Bronchial epithelial cell (primary cell): ENCODE measurements around the gene CCL8. TPM values are rescaled to one million over a fixed set of nuclear protein-coding genes. Genes with fewer than 3 reads are reported as not detected.

Experiments
- DNase-seq: peaks from one replicate; pipeline ENCODE4 v3.0.0-alpha.2; 2010; ENCODE audit warnings: low read depth
- FAIRE-seq: peaks from 2 replicates; lab custom pipeline; 2011; peaks lifted over from hg19 to GRCh38; lab: Jason Lieb, UNC
- H3K27me3 ChIP-seq: 2 replicates; pipeline ENCODE4 v1.5.1; 2011; ENCODE audit warnings: low read length; ENCODE audit not compliant: control insufficient read depth, insufficient read depth
- H3K36me3 ChIP-seq: 2 replicates; pipeline ENCODE4 v1.5.1; 2011; ENCODE audit warnings: low read length; ENCODE audit not compliant: control insufficient read depth, insufficient read depth
- H3K4me3 ChIP-seq: 2 replicates; pipeline ENCODE4 v1.5.1; 2011; ENCODE audit warnings: mild to moderate bottlenecking, low read depth, low read length, control low read depth
- total RNA-seq: library from RNA; depleted of rRNA; stranded (reverse); fragments of >200 nt; gene quantifications from 2 replicates; pipeline ENCODE4 v1.2.1, GENCODE V29; 2014
- TF ChIP-seq, protein P1 (sequence below): IDR thresholded peaks from 2 replicates; pipeline ENCODE4 v1.5.1; 2011; ENCODE audit warnings: mild to moderate bottlenecking, moderate library complexity, low read length, control low read depth, inconsistent platforms; ENCODE audit not compliant: insufficient read depth, severe bottlenecking

Gene CCL8
- total RNA-seq, 1 donor from 2014 or later, result not detected

DNA sequence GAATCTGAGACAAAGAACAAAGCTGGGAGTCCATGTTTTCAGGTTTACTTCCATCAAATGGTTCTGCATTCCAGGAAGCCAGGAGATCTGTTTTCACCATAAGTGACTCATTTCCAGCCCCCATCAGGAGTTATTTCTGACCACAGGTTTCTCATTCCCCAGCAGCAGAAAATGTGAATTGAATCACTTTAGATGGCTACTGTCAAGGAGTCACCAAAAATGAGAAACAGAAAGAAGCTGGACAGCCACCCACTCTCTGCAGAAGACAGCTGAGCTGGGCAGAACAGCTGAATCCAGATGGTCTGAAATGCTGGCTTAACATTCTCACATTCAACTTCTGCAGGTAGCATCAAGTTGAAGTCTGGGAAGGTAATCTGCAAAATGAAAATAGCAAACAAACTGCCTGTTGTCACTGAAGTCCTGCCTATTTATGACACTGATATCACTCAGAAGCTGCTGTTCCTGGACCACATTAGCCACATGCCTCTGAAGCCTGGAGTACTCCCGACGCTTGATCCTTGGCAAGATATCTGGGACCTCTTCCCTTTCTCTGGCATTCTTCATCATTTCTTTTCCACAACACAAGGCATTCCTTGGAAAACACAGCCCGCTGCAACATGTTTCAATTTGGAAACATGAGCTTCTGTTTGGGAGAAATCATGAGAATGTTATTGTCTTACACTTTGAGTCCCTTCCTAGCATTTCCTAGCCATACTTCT, 18.4 kb upstream of the CCL8 start:
- no peaks in the 10 kb centered on the region for H3K27me3 ChIP-seq
- no peaks in the 10 kb centered on the region for H3K36me3 ChIP-seq
- FAIRE-seq (no peak), DNase-seq (peak; percentile 81)
- H3K4me3 ChIP-seq, result no peak overlapping the region
- TF ChIP-seq, protein P1, sequence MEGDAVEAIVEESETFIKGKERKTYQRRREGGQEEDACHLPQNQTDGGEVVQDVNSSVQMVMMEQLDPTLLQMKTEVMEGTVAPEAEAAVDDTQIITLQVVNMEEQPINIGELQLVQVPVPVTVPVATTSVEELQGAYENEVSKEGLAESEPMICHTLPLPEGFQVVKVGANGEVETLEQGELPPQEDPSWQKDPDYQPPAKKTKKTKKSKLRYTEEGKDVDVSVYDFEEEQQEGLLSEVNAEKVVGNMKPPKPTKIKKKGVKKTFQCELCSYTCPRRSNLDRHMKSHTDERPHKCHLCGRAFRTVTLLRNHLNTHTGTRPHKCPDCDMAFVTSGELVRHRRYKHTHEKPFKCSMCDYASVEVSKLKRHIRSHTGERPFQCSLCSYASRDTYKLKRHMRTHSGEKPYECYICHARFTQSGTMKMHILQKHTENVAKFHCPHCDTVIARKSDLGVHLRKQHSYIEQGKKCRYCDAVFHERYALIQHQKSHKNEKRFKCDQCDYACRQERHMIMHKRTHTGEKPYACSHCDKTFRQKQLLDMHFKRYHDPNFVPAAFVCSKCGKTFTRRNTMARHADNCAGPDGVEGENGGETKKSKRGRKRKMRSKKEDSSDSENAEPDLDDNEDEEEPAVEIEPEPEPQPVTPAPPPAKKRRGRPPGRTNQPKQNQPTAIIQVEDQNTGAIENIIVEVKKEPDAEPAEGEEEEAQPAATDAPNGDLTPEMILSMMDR, result no peak

DNA sequence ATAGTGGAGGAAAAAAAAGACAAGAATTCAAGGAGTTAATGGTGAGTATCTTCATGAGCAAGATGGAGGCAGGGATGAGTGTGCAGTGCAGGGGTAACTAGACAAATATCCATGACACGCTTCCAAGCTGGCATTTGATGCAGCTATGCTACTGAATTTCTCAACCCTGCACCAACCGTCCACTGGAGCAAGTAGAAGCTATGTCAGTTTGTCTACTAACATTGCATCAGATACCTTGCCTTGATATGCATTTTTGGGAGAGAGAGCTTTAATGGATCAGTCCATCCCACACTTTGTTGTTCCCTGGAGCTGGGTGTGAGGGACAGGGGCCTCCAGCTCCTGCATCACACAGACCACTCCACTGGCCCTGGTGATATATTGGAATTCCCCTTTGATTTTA, 17.2 kb upstream of the CCL8 start:
- FAIRE-seq, result no peak
- TF ChIP-seq, protein P1, result no peak
- H3K36me3 ChIP-seq, result no peaks in the 10 kb centered on the region
- DNase-seq, result no peak
- no peak overlapping the region for H3K4me3 ChIP-seq
- no peaks in the 10 kb centered on the region for H3K27me3 ChIP-seq

DNA sequence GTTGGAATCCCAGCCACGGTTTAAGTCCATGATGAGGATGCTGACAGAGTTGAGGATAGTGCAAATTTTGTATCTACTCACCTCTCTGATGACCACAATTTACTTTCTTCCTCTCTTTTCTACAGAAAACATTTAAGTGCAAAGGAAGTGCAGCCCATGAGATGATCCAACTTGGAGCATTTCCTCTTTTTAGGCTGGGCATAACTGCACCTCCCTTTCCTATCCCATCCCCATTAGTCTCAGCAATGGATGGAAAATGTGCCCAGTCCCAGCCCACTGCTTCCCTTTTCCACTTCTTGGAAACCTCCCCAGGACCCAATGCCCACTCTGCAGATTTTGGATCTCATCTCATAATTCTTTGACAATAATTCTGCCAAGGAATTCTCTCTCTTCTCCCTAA, 16.6 kb upstream of the CCL8 start:
- DNase-seq (no peak), FAIRE-seq (no peak)
- TF ChIP-seq, protein P1, result no peak
- no peaks in the 10 kb centered on the region for H3K27me3 ChIP-seq
- no peak overlapping the region for H3K4me3 ChIP-seq
- H3K36me3 ChIP-seq, result no peaks in the 10 kb centered on the region

DNA sequence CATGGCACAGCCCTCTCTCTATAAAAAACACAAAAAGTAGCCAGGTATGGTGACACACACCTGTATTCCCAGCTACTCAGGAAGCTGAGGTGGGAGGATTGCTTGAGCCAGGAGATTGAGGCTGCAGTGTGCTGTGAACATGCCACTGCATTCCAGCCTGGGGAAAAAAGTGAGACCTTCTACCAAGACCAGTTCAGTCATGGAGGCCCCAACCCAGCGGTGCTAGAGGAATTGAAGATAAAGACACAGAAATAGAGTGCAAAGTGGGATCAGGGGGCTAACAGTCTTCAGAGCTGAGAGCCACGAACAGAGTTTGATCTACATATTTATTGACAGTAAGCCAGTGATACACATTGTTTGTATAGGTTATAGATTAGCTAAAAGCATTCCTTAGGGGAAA, 15.6 kb upstream of the CCL8 start:
- DNase-seq, result no peak
- TF ChIP-seq, protein P1, result no peak
- FAIRE-seq, result no peak
- Histone ChIP-seq H3K4me3 (no peak overlapping the region), H3K36me3 (no peaks in the 10 kb centered on the region), H3K27me3 (no peaks in the 10 kb centered on the region)

DNA sequence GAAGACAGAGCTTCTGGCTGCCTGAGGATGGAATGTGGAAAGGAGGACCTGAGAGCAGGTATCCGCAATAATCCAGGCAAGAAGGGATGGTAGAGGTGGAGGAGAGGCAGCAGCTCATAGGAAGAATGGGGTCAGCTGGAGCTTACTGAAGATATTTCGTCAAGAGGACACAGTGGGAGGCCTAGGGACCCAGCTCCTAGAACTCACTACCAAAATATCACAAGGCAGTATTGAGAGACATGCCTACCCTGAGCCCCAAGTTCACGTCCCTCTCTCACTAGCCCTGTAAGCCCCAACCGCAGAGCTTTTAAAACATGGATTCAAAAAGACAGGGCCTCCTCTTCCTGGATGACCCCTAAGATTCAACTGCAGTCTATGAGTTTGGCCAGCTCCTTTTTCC, 14.2 kb upstream of the CCL8 start:
- FAIRE-seq (no peak), DNase-seq (no peak)
- no peaks in the 10 kb centered on the region for H3K27me3 ChIP-seq
- no peaks in the 10 kb centered on the region for H3K36me3 ChIP-seq
- no peak overlapping the region for H3K4me3 ChIP-seq
- TF ChIP-seq, protein P1, result no peak

DNA sequence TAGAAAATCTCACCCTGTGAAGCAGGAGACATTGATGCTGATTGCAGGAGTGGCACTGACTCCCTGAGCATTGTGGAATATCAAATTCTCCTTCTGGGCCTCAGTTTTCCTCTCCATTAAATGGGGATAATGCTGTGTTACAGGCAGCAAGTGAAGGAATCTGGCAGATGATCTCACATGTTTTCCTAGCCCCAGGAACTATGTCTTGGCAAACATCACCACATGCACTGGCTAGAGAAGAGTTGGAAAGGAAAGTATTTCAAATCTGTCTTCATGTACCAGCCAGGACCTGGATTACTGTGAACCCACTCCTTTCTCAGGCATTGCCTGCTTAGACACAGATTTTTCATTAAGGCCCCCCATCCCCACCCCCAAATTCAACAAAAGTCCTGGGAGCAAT, 13.6 kb upstream of the CCL8 start:
- no peaks in the 10 kb centered on the region for H3K27me3 ChIP-seq
- no peaks in the 10 kb centered on the region for H3K36me3 ChIP-seq
- DNase-seq (no peak), FAIRE-seq (peak; percentile 94)
- TF ChIP-seq, protein P1, result no peak
- H3K4me3 ChIP-seq, result no peak overlapping the region
